Endothelial cell (in vitro differentiated cells): ENCODE data around the gene RERG. TPM values are rescaled to one million over a fixed set of nuclear protein-coding genes. Genes with fewer than 3 reads are reported as not detected.

ENCODE experiments used
- DNase-seq: peaks from one replicate; pipeline ENCODE4 v3.0.0; 2021; ENCODE audit warnings: low spot score
- H3K27ac Mint-ChIP-seq: one replicate; pipeline ENCODE4 v1.8.0; 2021; ENCODE audit warnings: mixed read lengths, inconsistent platforms; ENCODE audit not compliant: unreplicated experiment
- H3K27me3 Mint-ChIP-seq: one replicate; pipeline ENCODE4 v1.8.0; 2021; ENCODE audit warnings: mild to moderate bottlenecking, moderate library complexity, mixed read lengths, inconsistent platforms; ENCODE audit not compliant: unreplicated experiment
- H3K36me3 Mint-ChIP-seq: one replicate; pipeline ENCODE4 v1.8.0; 2021; ENCODE audit warnings: mild to moderate bottlenecking, low read depth, mixed read lengths, inconsistent platforms; ENCODE audit not compliant: unreplicated experiment
- H3K4me1 Mint-ChIP-seq: one replicate; pipeline ENCODE4 v1.8.0; 2021; ENCODE audit warnings: mild to moderate bottlenecking, mixed read lengths, inconsistent platforms; ENCODE audit not compliant: unreplicated experiment
- H3K4me3 Mint-ChIP-seq: one replicate; pipeline ENCODE4 v1.8.0; 2021; ENCODE audit warnings: mild to moderate bottlenecking, mixed read lengths, inconsistent platforms; ENCODE audit not compliant: unreplicated experiment
- H3K9me3 Mint-ChIP-seq: one replicate; pipeline ENCODE4 v1.8.0; 2021; ENCODE audit warnings: mixed read lengths, inconsistent platforms; ENCODE audit not compliant: unreplicated experiment
- total RNA-seq: library from RNA; stranded (reverse); fragmentation: NEBNext Ultra II Directional; extraction: Animal tissue kit (Norgen Biotek cat#: 25700); gene quantifications from one replicate; pipeline ENCODE4 v1.2.1, GENCODE V29; 2021; ENCODE audit not compliant: unreplicated experiment
- TF ChIP-seq, protein P1 (sequence below): fragments of 200-600 bp; sonication (generic); IDR thresholded peaks from one replicate; pipeline ENCODE4 v1.5.0; 2021; ENCODE audit warnings: antibody characterized with exemption; ENCODE audit not compliant: unreplicated experiment

The RERG gene
- total RNA-seq, 1 donor from 2014 or later: 2.5 TPM

DNA sequence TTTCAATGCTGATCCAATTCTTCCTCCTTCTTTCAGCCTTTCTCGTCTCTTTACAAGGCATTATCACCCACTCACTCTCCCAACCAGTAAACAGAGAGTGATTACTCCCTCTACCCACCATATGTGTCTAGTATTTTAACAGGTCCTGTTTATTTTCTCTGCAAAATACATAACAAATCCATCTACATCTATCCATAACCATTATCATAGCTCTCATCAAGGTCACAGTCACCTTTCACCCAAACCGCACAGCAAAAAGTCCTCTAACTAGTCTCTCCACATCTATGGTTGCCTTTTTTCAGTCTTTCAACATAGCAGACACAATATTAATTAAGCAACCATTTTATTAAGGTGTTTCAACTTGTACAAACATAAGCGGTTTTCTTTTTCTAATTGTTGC, 21.9 kb upstream of the RERG start:
- no peaks in the 10 kb centered on the region for H3K27me3 Mint-ChIP-seq
- H3K36me3 Mint-ChIP-seq: no peaks in the 10 kb centered on the region
- no peak for DNase-seq
- TF ChIP-seq, protein P1, sequence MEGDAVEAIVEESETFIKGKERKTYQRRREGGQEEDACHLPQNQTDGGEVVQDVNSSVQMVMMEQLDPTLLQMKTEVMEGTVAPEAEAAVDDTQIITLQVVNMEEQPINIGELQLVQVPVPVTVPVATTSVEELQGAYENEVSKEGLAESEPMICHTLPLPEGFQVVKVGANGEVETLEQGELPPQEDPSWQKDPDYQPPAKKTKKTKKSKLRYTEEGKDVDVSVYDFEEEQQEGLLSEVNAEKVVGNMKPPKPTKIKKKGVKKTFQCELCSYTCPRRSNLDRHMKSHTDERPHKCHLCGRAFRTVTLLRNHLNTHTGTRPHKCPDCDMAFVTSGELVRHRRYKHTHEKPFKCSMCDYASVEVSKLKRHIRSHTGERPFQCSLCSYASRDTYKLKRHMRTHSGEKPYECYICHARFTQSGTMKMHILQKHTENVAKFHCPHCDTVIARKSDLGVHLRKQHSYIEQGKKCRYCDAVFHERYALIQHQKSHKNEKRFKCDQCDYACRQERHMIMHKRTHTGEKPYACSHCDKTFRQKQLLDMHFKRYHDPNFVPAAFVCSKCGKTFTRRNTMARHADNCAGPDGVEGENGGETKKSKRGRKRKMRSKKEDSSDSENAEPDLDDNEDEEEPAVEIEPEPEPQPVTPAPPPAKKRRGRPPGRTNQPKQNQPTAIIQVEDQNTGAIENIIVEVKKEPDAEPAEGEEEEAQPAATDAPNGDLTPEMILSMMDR: no peak
- no peaks in the 10 kb centered on the region for H3K9me3 Mint-ChIP-seq
- H3K27ac Mint-ChIP-seq: no peak overlapping the region
- H3K4me3 Mint-ChIP-seq: no peak overlapping the region
- peaks cover 5% of the 10 kb centered on the region for H3K4me1 Mint-ChIP-seq

DNA sequence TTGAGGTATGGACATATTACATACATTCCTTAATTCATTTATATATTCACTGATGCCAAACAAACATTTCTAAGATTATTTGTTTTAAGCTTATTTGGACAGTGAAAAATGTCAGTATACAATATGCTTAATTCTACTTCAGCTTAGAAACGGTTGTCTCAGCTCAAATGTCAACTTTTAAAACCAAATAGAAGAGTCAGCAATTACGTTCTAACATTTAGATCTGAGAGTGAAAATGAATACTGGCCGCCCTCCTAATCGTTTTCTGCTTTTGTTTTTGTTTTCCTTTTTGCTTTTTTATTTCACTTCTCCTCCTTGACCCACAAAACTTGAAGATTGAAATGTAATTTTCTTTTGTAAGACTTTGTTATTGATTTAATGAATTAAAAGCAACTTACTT, 19.7 kb upstream of the RERG start:
- peaks cover 8% of the 10 kb centered on the region for H3K4me1 Mint-ChIP-seq
- H3K4me3 Mint-ChIP-seq: no peak overlapping the region
- TF ChIP-seq, protein P1: no peak
- H3K36me3 Mint-ChIP-seq: no peaks in the 10 kb centered on the region
- H3K27me3 Mint-ChIP-seq: no peaks in the 10 kb centered on the region
- DNase-seq: no peak
- no peaks in the 10 kb centered on the region for H3K9me3 Mint-ChIP-seq
- no peak overlapping the region for H3K27ac Mint-ChIP-seq

DNA sequence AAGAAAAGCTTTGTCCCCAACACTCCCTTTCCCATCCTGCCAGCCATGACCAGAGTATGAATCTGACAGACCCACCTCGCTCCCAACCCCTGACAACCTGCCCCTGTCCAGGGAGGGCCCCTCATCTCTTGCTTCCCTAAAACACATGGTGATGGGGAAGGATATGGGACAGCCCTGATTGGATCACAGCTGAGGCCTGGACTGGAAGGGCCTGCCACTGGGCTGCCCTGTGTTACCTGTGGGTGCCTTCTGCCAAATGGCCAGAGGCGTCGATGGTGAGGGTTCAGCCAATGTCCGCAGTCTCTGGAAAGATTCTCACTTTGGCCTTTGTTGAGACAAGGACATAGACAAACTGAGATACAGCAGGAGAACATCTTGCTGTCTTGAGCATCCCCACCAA, 13.3 kb upstream of the RERG start:
- TF ChIP-seq, protein P1: no peak
- Mint-ChIP-seq H3K4me1 (peaks cover 4% of the 10 kb centered on the region), H3K36me3 (no peaks in the 10 kb centered on the region), H3K9me3 (no peaks in the 10 kb centered on the region), H3K27me3 (no peaks in the 10 kb centered on the region), H3K4me3 (no peak overlapping the region), H3K27ac (no peak overlapping the region)
- no peak for DNase-seq

DNA sequence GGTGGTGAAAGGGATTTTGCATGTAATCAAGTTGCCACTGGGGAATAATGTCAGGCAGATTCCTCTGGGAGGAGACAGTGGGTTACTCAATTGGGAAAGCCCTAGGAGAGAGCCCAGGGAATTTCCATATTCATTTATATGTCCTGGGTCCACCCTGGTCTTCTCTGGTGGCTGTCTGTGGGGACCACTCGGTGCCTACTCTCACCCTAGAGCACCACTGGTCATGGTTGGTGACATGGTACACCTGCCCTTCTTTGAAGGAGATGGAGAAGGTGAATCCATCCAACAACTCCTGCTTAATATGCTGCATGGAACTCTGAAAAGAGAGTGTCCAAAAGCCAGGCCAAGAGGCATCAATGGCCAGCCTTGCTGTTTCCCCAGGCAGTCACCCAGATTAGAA, 12.8 kb upstream of the RERG start:
- TF ChIP-seq, protein P1: no peak
- Mint-ChIP-seq H3K4me1 (peaks cover 4% of the 10 kb centered on the region), H3K36me3 (no peaks in the 10 kb centered on the region), H3K4me3 (no peak overlapping the region), H3K27me3 (no peaks in the 10 kb centered on the region), H3K27ac (no peak overlapping the region), H3K9me3 (no peaks in the 10 kb centered on the region)
- no peak for DNase-seq

- Mint-ChIP-seq H3K27ac (no peak overlapping the region), H3K36me3 (no peaks in the 10 kb centered on the region), H3K9me3 (no peaks in the 10 kb centered on the region), H3K4me1 (peaks cover 3% of the 10 kb centered on the region), H3K27me3 (no peaks in the 10 kb centered on the region), H3K4me3 (no peak overlapping the region)
- TF ChIP-seq, protein P1: no peak
- DNase-seq: no peak
Observed at GRCh38 chr12:15232959-15233358, 11.7 kb upstream of the RERG start.
